AG09319 (cell line): ENCODE results near the gene SLC10A7.

ENCODE experiments used
- DNase-seq: peaks from one replicate; pipeline ENCODE4 v3.0.0-alpha.2; 2010; ENCODE audit warnings: low read depth; ENCODE audit errors: extremely low read depth
- TF ChIP-seq, protein P1 (sequence below): IDR thresholded peaks from 2 replicates; pipeline ENCODE4 v1.5.1; 2011; ENCODE audit warnings: low read depth, mild to moderate bottlenecking, inconsistent platforms, low read length, moderate library complexity

Gene SLC10A7

GRCh38 chr4:146521541-146522097 is at the start of gene SLC10A7:
SLC10A7 (minus strand) TSS chr4:146521940; CDS start chr4:146521717, 223 bp downstream.
- DNase-seq: peak; percentile 24
- TF ChIP-seq, protein P1, sequence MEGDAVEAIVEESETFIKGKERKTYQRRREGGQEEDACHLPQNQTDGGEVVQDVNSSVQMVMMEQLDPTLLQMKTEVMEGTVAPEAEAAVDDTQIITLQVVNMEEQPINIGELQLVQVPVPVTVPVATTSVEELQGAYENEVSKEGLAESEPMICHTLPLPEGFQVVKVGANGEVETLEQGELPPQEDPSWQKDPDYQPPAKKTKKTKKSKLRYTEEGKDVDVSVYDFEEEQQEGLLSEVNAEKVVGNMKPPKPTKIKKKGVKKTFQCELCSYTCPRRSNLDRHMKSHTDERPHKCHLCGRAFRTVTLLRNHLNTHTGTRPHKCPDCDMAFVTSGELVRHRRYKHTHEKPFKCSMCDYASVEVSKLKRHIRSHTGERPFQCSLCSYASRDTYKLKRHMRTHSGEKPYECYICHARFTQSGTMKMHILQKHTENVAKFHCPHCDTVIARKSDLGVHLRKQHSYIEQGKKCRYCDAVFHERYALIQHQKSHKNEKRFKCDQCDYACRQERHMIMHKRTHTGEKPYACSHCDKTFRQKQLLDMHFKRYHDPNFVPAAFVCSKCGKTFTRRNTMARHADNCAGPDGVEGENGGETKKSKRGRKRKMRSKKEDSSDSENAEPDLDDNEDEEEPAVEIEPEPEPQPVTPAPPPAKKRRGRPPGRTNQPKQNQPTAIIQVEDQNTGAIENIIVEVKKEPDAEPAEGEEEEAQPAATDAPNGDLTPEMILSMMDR: no peak

- no peak for DNase-seq
- TF ChIP-seq, protein P1: no peak
Observed at GRCh38 chr4:146567396-146567795, 45.7 kb upstream of the SLC10A7 start.

- DNase-seq: no peak
- TF ChIP-seq, protein P1: no peak
Observed at GRCh38 chr4:146564492-146564891, 42.8 kb upstream of the SLC10A7 start.

- no peak for DNase-seq
- TF ChIP-seq, protein P1: no peak
Observed at GRCh38 chr4:146550161-146550560, 28.4 kb upstream of the SLC10A7 start.

- TF ChIP-seq, protein P1: no peak
- no peak for DNase-seq
Observed at GRCh38 chr4:146548443-146548842, 26.7 kb upstream of the SLC10A7 start.

- no peak for DNase-seq
- TF ChIP-seq, protein P1: peak; percentile 35
Observed at GRCh38 chr4:146545102-146545501, 23.4 kb upstream of the SLC10A7 start.

DNA sequence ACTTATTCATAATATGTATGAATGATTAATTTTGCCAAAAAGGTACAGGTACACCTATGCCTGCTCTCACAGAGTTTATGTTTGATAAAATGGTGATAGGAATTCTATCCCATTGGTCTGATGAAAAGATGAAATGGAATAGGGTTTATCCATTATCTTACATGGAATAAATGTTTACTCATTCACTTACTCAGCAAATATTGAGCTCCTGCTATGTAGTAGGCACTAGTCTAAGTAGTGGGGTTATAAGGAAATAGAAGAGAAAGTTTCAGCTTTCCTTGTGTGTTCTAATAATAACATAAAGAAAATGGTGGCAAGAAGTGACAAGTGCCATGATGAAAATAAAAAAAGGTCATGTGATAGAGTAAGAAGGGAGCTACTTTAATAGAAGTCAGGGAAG is 12.4 kb upstream of the SLC10A7 start:
- no peak for DNase-seq
- TF ChIP-seq, protein P1: no peak
